CD8-positive, alpha-beta memory T cell (primary cell): ENCODE data around the gene ZNF581. TPM values are rescaled to one million over a fixed set of nuclear protein-coding genes. Genes with fewer than 3 reads are reported as not detected.

Experiments used
- CTCF ChIA-PET: fragments of 350-600 bp; sonication (Branson Sonifier 250); formaldehyde crosslinking; loops from one replicate; lab custom pipeline; 2021; ENCODE audit warnings: antibody characterized with exemption; lab: Charles Lee
- POLR2A ChIA-PET: fragments of 350-600 bp; sonication (Branson Sonifier 250); formaldehyde crosslinking; loops from one replicate; lab custom pipeline; 2021; ENCODE audit warnings: antibody characterized with exemption; lab: Charles Lee
- DNase-seq, 5 donors: peaks; one replicate each; pipeline versions ENCODE4 v3.0.0 to v3.0.0-alpha.2; 2020 to 2022; ENCODE audit warnings: mixed read lengths in 1 of 5
- H3K27ac ChIP-seq: one replicate; pipeline ENCODE4 v1.7.0; 2013; ENCODE audit warnings: low read depth, mild to moderate bottlenecking, low read length, moderate library complexity
- H3K27me3 ChIP-seq: 2 replicates; pipeline ENCODE4 v1.7.0; 2013; ENCODE audit warnings: low read length, mild to moderate bottlenecking; ENCODE audit not compliant: insufficient read depth, poor library complexity, severe bottlenecking
- H3K36me3 ChIP-seq: 2 replicates; pipeline ENCODE4 v1.7.0; 2013; ENCODE audit warnings: mild to moderate bottlenecking, low read length, moderate library complexity; ENCODE audit not compliant: insufficient read depth
- H3K4me1 ChIP-seq: 2 replicates; pipeline ENCODE4 v1.7.0; 2013; ENCODE audit warnings: mild to moderate bottlenecking, low read length, moderate library complexity; ENCODE audit not compliant: insufficient read depth
- H3K4me3 ChIP-seq: 2 replicates; pipeline ENCODE4 v1.7.0; 2013; ENCODE audit warnings: mild to moderate bottlenecking, low read length
- H3K9me3 ChIP-seq: 2 replicates; pipeline ENCODE4 v1.7.0; 2013; ENCODE audit warnings: mild to moderate bottlenecking, low read length
- H3K27ac Mint-ChIP-seq, 8 donors: one replicate each; pipeline ENCODE4 v1.8.0; 2020 to 2021; ENCODE audit warnings: mixed read lengths in 8 of 8, mild to moderate bottlenecking in 6 of 8, inconsistent platforms in 3 of 8, moderate library complexity in 3 of 8
- H3K27me3 Mint-ChIP-seq, 2 donors: one replicate each; pipeline ENCODE4 v1.8.0; 2020 to 2021; ENCODE audit warnings: mixed read lengths in 2 of 2, mild to moderate bottlenecking in 1 of 2, moderate library complexity in 1 of 2
- H3K36me3 Mint-ChIP-seq, 3 donors: one replicate each; pipeline ENCODE4 v1.8.0; 2020 to 2021; ENCODE audit warnings: mixed read lengths in 3 of 3, inconsistent platforms in 1 of 3, mild to moderate bottlenecking in 1 of 3
- H3K4me1 Mint-ChIP-seq, 3 donors: one replicate each; pipeline ENCODE4 v1.8.0; 2020 to 2021; ENCODE audit warnings: mixed read lengths in 3 of 3, inconsistent platforms in 1 of 3, mild to moderate bottlenecking in 1 of 3
- H3K4me3 Mint-ChIP-seq, 7 donors: one replicate each; pipeline ENCODE4 v1.8.0; 2020 to 2021; ENCODE audit warnings: mixed read lengths in 7 of 7, mild to moderate bottlenecking in 6 of 7, moderate library complexity in 4 of 7, inconsistent platforms in 2 of 7
- H3K9me3 Mint-ChIP-seq, 5 donors: one replicate each; pipeline ENCODE4 v1.8.0; 2020 to 2022; ENCODE audit warnings: mixed read lengths in 5 of 5, mild to moderate bottlenecking in 3 of 5, moderate library complexity in 2 of 5, inconsistent platforms in 1 of 5
- polyA plus RNA-seq: library from polyadenylated mRNA; unstranded; fragments of 300-500 nt; fragmentation: Illumina TruSeq; gene quantifications from one replicate; pipeline ENCODE4 v1.2.3, GENCODE V29; 2021
- total RNA-seq, 2 experiments: library from RNA; stranded (reverse); gene quantifications; one replicate each; pipeline ENCODE4 v1.2.3, GENCODE V29; 2021

The ZNF581 gene
- total and polyA plus RNA-seq, 3 experiments from 2014 or later = 23.4 to 34.4 (median 32.8) TPM

- Mint-ChIP-seq H3K36me3 (peaks cover 0 to 16% (median 0%) of the 10 kb centered on the region in 3 donors), H3K27ac (peak overlapping the region in 2 of 8 donors; percentile 46 to 70), H3K4me3 (peak overlapping the region in 6 of 7 donors; percentile 55 to 80 (median 72)), H3K27me3 (peaks cover 0 to 7% of the 10 kb centered on the region in 2 donors), H3K9me3 (peaks cover 0 to 3% (median 0%) of the 10 kb centered on the region in 5 donors), H3K4me1 (peaks cover 11 to 35% (median 17%) of the 10 kb centered on the region in 3 donors)
- H3K36me3 ChIP-seq = peaks cover 4% of the 10 kb centered on the region
- ChIA-PET POLR2A (interaction anchor here (0.5 kb wide), 1 partner anchor 23 kb away, joined by 4 read pairs; no protein-coding TSS in a partner anchor), CTCF (interaction anchor here (0.8 to 3.9 kb wide), 3 partner anchors 10 to 17 kb away, joined by 3 to 26 read pairs (median 3); no protein-coding TSS in a partner anchor)
- no peaks in the 10 kb centered on the region for H3K27me3 ChIP-seq
- H3K4me1 ChIP-seq = peaks cover 17% of the 10 kb centered on the region
- no peak overlapping the region for H3K4me3 ChIP-seq
- H3K27ac ChIP-seq = peak overlapping the region; percentile 69
- no peaks in the 10 kb centered on the region for H3K9me3 ChIP-seq
- DNase-seq = no peak
Measured at GRCh38 chr19:55649268-55650125, 6.0 kb downstream of the ZNF581 start.

DNA sequence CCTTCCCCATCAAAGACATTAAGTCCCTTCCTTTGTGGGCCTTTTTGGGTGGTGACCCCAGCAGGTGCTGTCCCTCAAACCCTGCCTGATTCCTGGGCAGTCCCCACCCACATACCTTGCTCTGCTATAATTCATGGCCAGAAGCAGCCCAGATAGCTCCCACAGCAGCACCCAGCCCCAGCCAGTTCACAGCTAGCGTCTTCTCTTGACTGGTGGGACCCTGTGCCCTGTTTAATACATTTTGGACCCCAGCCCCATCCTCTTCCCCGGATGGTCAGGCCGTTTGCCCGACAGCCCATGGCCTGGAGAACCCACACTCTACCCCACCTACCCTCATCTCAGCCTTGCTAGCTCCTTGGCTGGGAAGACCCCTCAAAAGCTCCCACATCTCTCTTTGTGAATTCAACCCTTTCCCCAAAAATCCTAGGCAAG, 6.7 kb downstream of the ZNF581 start:
- Histone ChIP-seq H3K27me3 (no peaks in the 10 kb centered on the region), H3K4me3 (no peak overlapping the region), H3K4me1 (peaks cover 16% of the 10 kb centered on the region), H3K9me3 (no peaks in the 10 kb centered on the region), H3K27ac (no peak overlapping the region), H3K36me3 (peaks cover 4% of the 10 kb centered on the region)
- peaks cover 10 to 33% (median 16%) of the 10 kb centered on the region in 3 donors for H3K4me1 Mint-ChIP-seq
- ChIA-PET POLR2A (interaction anchor here (0.5 kb wide), 1 partner anchor 26 kb away, joined by 3 read pairs; the partner anchor contains the start of gene ZNF784), CTCF (interaction anchor here (3.9 kb wide), 1 partner anchor 18 kb away, joined by 26 read pairs; no protein-coding TSS in a partner anchor)
- DNase-seq = no peak
- H3K36me3 Mint-ChIP-seq = peaks cover 0 to 16% (median 0%) of the 10 kb centered on the region in 3 donors
- H3K9me3 Mint-ChIP-seq = peaks cover 0 to 3% (median 0%) of the 10 kb centered on the region in 5 donors
- peaks cover 0 to 7% of the 10 kb centered on the region in 2 donors for H3K27me3 Mint-ChIP-seq
- peak overlapping the region in 5 of 7 donors; percentile 28 to 82 (median 41) for H3K4me3 Mint-ChIP-seq
- no peak overlapping the region for H3K27ac Mint-ChIP-seq

DNA sequence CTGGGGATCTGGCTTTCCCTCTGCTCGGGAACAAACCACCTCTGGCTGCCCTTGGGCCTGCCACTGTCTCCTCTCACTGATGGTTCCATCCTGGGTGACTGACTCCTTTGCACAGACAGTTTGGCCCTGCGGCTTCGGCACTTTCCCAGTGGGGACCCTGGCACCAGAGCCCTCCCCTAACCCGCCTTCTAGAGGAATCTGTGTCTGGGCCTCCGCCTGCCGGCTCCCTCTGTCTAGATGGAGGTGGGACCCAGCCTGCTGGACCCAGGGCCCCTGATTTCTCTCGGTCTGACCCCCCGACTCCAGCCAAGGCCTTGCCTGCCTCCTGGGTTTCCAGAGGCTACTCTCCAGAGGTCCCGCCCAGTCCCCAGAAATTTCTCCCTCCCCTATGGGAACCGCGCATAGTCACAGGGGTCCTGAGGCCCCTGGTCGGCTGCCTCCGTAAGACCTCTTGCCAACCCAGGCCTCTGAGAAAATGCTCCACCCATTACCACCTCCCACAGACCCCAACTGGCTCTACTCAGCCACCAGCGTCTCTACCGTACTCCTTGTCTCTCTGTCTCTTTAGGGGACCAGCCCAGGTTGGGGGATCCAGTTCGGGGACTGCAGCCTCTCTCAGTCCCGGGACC, 7.3 kb downstream of the ZNF581 start:
- peaks cover 0 to 7% of the 10 kb centered on the region in 2 donors for H3K27me3 Mint-ChIP-seq
- no peak overlapping the region for H3K27ac ChIP-seq
- no peak overlapping the region for H3K4me3 ChIP-seq
- ChIA-PET CTCF (interaction anchor here (3.9 kb wide), 1 partner anchor 19 kb away, joined by 26 read pairs; no protein-coding TSS in a partner anchor), POLR2A (interaction anchor here (0.5 kb wide), 1 partner anchor 26 kb away, joined by 3 read pairs; the partner anchor contains the start of gene ZNF784)
- DNase-seq = no peak
- peaks cover 19% of the 10 kb centered on the region for H3K4me1 ChIP-seq
- H3K9me3 Mint-ChIP-seq = peaks cover 0 to 3% (median 0%) of the 10 kb centered on the region in 5 donors
- peaks cover 11 to 32% (median 14%) of the 10 kb centered on the region in 3 donors for H3K4me1 Mint-ChIP-seq
- H3K9me3 ChIP-seq = no peaks in the 10 kb centered on the region
- peak overlapping the region in 3 of 8 donors; percentile 23 to 60 (median 42) for H3K27ac Mint-ChIP-seq
- no peaks in the 10 kb centered on the region for H3K36me3 ChIP-seq
- H3K4me3 Mint-ChIP-seq = peak overlapping the region in 5 of 7 donors; percentile 23 to 82 (median 39)
- peaks cover 0 to 15% (median 0%) of the 10 kb centered on the region in 3 donors for H3K36me3 Mint-ChIP-seq
- H3K27me3 ChIP-seq = no peaks in the 10 kb centered on the region

DNA sequence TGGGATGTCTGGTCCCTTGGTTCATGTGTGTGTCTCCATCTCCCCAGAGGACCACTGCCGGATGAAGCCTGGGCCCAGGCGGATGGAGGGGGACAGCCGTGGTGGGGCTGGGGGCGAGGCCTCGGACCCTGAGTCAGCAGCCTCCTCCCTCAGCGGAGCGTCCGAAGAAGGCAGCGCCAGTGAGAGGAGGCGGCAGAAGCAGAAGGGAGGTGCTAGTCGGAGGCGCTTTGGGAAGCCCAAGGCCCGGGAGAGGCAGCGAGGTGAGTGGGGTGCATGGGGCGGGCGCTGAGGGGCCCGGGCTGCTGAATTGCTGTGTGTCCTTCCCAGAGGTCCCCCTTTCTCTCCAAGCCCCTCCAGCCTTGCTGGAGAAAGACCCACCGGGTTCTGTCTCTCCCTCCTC, 7.8 kb downstream of the ZNF581 start:
- peaks cover 0 to 3% (median 0%) of the 10 kb centered on the region in 5 donors for H3K9me3 Mint-ChIP-seq
- Histone ChIP-seq H3K36me3 (no peaks in the 10 kb centered on the region), H3K27ac (no peak overlapping the region), H3K4me3 (no peak overlapping the region), H3K27me3 (no peaks in the 10 kb centered on the region), H3K9me3 (no peaks in the 10 kb centered on the region), H3K4me1 (peaks cover 24% of the 10 kb centered on the region)
- peaks cover 0 to 19% (median 0%) of the 10 kb centered on the region in 3 donors for H3K36me3 Mint-ChIP-seq
- H3K27ac Mint-ChIP-seq = peak overlapping the region in 2 of 8 donors; percentile 29 to 60
- DNase-seq = no peak
- peak overlapping the region in 1 of 7 donors; percentile 60 for H3K4me3 Mint-ChIP-seq
- CTCF ChIA-PET = no interaction called here
- POLR2A ChIA-PET = no interaction called here
- H3K27me3 Mint-ChIP-seq = peaks cover 0 to 7% of the 10 kb centered on the region in 2 donors
- H3K4me1 Mint-ChIP-seq = peaks cover 15 to 36% (median 19%) of the 10 kb centered on the region in 3 donors

- peaks cover 24 to 43% (median 25%) of the 10 kb centered on the region in 3 donors for H3K4me1 Mint-ChIP-seq
- H3K27me3 Mint-ChIP-seq = peaks cover 0 to 7% of the 10 kb centered on the region in 2 donors
- ChIA-PET POLR2A (interaction anchor here (1.3 kb wide), 2 partner anchors 9 to 20 kb away, joined by 3 to 7 read pairs; partner anchors contain the start of gene ZNF581), CTCF (interaction anchor here (0.7 to 2.6 kb wide), 8 partner anchors 8 to 393 kb away, joined by 3 to 22 read pairs (median 4); partner anchors contain the start of genes FIZ1 and ZNF581)
- H3K27ac Mint-ChIP-seq = peak overlapping the region in 2 of 8 donors; percentile 29 to 63
- Histone ChIP-seq H3K27ac (no peak overlapping the region), H3K4me1 (peaks cover 34% of the 10 kb centered on the region), H3K9me3 (no peaks in the 10 kb centered on the region), H3K27me3 (no peaks in the 10 kb centered on the region), H3K4me3 (no peak overlapping the region), H3K36me3 (no peaks in the 10 kb centered on the region)
- H3K4me3 Mint-ChIP-seq = peak overlapping the region in 3 of 7 donors; percentile 10 to 60 (median 37)
- H3K9me3 Mint-ChIP-seq = peaks cover 0 to 3% (median 0%) of the 10 kb centered on the region in 5 donors
- DNase-seq = peak in 1 of 5 donors; percentile 65
- H3K36me3 Mint-ChIP-seq = peaks cover 0 to 25% (median 0%) of the 10 kb centered on the region in 3 donors
Measured at GRCh38 chr19:55652311-55653128, 9.1 kb downstream of the ZNF581 start.

- H3K27ac ChIP-seq = peak overlapping the region; percentile 91
- CTCF ChIA-PET = interaction anchor here (0.7 to 2.6 kb wide), 20 partner anchors 9 to 607 kb away, joined by 3 to 22 read pairs (median 4); partner anchors contain the start of genes FIZ1, ZNF581, ZNF784 and ZNF865
- no peaks in the 10 kb centered on the region for H3K27me3 ChIP-seq
- POLR2A ChIA-PET = interaction anchor here (0.6 to 1.8 kb wide), 20 partner anchors 8 to 1464 kb away, joined by 3 to 23 read pairs (median 4); partner anchors contain the start of genes FIZ1, ISOC2, KMT5C and MBOAT7
- no peaks in the 10 kb centered on the region for H3K36me3 ChIP-seq
- H3K4me3 ChIP-seq = peak overlapping the region; percentile 89
- peaks cover 0 to 7% of the 10 kb centered on the region in 2 donors for H3K27me3 Mint-ChIP-seq
- H3K27ac Mint-ChIP-seq = peak overlapping the region; percentile 96 to 99 (median 98)
- H3K36me3 Mint-ChIP-seq = peaks cover 0 to 30% (median 2%) of the 10 kb centered on the region in 3 donors
- H3K9me3 ChIP-seq = no peaks in the 10 kb centered on the region
- H3K4me1 Mint-ChIP-seq = peaks cover 31 to 48% (median 32%) of the 10 kb centered on the region in 3 donors
- H3K4me1 ChIP-seq = peaks cover 38% of the 10 kb centered on the region
- peak overlapping the region; percentile 90 to 97 (median 95) for H3K4me3 Mint-ChIP-seq
- DNase-seq = peak; percentile 99 to 100 (median 99)
- peaks cover 0 to 3% (median 0%) of the 10 kb centered on the region in 5 donors for H3K9me3 Mint-ChIP-seq
Measured at GRCh38 chr19:55653651-55654322, 10.3 kb downstream of the ZNF581 start.
